ENCODE results near the gene KRT84.

The KRT84 gene

GRCh38 chr12:52341066-52341580, 44.3 kb downstream of the KRT84 start:
- no peak for DNase-seq (ENCODE audit: low read depth)

- no peak for DNase-seq (ENCODE audit: low read depth)
These were observed 47.1 kb downstream of the KRT84 start for GRCh38 chr12:52338241-52338960.

DNA sequence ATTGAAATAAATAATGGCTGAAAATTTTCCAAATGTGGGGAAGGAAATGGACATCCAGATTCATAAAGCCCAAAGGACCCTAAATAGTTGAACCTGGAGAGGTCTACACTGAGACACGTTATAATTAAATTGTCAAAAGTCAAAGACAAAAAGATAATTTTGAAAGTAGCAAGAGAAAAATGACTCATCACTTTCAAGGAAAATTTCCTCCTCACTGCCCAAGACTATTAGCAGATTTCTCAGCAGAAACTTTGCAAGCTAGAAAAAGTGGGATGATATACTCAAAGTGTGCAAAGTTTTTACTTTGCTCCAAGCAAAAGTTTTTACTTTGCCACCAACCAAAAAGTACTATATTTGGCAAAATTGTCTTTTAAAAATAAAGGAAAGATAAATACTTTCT, 48.4 kb downstream of the KRT84 start:
- DNase-seq (ENCODE audit: low read depth): no peak

DNA sequence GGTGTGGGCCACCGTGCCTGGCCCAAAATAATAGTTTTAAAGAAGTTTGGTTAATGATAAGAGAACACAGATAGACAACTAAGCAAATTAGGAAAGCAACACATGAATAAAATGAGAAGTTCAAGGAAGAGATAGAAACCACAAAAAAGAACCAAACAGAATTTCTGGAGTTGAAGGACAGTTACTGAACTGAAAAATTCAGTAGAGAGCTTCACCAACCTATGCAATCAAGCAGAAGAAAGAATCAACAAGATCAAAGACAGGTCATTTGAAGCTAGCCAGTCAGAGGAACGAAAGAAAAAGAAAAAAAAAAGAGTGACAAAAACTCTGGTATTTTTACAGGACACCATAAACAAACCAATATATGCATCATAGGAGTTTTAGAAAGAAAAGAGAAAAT, 48.8 kb downstream of the KRT84 start:
- DNase-seq (ENCODE audit: low read depth): no peak

- DNase-seq (ENCODE audit: low read depth): no peak
These were observed 49.7 kb downstream of the KRT84 start for GRCh38 chr12:52335598-52336262.

DNA sequence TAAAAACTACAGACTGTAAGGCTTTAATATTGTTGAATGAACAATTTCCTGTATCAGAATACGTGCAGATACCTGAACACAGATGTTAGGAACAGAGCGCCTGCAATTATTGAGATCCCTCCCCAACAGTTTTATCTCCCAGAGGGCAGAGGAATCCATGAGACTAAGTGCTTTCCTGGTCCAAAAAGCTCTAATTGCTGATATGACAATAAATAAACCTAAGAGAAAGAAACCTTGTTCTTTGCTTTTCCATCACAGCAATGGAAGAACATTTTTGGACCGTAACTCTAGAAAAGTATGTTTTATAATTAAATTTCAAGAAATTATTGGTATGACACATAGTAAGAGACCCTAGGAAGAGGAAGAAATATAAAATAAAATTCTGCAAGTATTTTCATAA, 51.3 kb downstream of the KRT84 start:
- DNase-seq (ENCODE audit: low read depth): no peak

DNA sequence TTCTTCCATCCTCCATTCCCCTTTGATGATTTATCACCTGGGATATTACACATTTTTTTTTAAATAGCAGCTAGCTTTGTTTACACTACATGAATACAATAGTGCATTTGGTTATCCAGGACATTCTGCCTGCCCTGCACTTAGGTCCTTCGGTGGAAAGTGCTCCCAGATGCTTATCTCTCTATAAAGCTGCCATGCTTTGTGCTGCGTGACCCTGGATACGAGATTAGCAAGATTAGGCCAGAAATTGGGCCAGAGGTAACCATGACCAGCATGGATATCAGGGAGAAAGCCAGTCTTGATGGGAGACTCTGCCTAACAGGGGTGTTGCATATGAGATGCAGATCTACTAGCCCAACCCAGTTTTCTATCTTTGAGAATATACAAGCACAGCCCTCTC, 52.1 kb downstream of the KRT84 start:
- DNase-seq (ENCODE audit: low read depth): no peak

DNA sequence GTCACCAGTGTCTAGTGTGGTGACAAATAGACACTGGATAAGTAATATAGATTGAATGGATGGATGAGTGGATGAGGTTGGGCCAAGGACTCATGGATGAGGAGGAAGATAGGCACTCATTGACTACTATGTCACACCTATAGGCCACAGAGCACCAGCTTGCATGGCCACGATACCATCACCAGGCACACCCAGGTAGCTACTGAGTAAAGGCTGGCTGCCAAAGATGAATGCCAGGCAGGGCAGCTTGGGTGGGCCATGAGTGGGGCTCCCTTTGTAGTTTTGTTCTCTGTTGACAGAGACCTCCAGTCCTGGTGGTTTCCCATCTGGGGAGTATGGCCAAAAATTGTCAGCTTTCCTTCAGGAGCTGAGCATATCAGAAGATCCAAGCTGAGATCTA, 53.1 kb downstream of the KRT84 start:
- DNase-seq (ENCODE audit: low read depth): no peak

DNA sequence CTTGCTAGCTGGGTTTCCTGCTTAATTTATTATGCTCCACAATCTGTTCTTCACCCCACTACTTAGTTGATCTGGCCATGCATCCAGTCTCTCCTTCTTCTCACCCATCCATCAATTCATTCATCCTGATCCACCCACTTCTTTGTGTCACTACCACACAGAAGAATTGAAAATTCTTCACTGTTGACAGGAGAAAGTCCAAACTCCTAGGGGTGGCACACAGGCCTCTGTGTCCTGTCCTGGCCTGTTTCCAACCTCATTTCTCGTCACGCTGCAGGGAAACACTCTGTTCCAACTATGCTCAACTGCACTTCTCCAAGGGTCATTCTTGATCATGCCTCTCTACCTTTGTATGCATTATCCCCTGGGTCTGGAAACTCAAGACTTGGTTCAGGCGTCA, 53.6 kb downstream of the KRT84 start:
- DNase-seq (ENCODE audit: low read depth): no peak

GRCh38 chr12:52331039-52331438, 54.4 kb downstream of the KRT84 start:
- DNase-seq (ENCODE audit: low read depth): no peak

DNA sequence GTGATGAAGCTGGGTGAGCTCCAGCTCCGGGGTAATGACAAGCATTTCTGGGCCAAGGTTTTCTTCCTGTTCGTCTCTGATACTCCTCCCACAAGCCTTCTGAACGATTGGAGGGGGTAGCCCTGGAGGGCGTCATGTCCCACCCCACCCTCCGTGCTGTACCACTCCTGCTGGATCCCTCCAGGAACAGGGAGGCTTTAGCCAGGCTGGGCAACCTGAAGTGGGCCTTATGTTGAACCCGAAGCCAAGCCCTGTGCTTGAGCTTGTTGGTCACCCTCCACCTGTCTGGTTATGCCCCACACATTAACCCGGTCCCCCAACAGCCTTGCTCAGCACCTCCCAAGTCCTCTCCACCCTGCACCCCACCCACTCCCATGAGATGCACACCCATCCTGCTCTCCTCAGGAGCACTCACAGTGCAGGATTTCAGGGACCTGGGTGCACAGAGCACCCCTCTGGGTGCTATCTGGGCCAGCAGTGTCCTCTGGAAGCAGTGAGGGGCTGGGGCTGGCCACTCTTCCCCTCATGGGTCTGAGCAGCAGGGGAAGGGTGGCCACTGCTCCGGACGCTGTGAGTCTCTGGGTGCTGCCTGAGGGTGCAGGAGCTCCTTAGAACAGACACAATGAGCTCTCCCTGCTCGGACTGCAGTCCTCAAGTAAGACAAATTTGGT, 57.5 kb downstream of the KRT84 start:
- no peak for DNase-seq (ENCODE audit: low read depth)
